HG03060 (cell line): ENCODE results near the gene PHKG1.
"Not testable (repeated sequence)": the region's sequence is repeated elsewhere in the genome, so short reads cannot be mapped to it uniquely, and the experiment has no call there.

Experiments
- ATAC-seq: cut with Tn5 transposase; IDR thresholded peaks from one replicate; pipeline ENCODE4 v1.9.1; 2021; ENCODE audit warnings: low read depth, moderate number of reproducible peaks; ENCODE audit not compliant: unreplicated experiment

Gene PHKG1

DNA sequence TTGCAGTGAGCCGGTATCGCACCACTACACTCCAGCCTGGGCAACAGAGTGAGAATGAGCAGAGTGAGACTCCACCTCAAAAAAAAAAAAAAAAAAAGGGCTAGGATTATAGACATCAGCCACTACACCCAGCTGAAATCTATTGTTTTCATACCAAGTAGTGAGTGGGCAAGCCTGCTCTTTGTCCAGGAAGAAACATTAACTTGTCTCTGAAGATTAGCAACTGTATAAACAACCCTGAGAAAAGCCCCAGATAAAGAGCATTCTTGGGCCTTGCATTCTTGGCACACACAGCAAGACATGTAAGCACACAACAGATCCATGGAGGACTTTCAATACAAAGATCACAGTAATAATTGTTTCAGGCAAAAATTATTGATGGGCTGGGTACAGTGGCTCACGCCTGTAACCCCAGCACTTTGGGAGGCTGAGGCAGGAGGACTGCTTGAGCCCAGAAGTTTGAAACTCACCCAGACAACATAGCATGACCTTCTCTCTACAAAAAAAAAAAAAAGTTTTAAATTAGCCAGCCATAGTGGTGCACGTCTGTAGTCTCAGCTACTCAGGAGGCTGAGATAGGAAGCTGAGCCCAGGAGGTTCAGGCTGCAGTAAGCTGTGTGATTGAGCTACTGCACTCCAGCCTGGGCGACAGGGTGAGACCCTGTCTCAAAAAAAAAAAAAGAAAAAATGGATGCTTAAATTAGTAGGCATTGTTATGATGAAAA is 45.9 kb downstream of the PHKG1 start:
- no peak for ATAC-seq

DNA sequence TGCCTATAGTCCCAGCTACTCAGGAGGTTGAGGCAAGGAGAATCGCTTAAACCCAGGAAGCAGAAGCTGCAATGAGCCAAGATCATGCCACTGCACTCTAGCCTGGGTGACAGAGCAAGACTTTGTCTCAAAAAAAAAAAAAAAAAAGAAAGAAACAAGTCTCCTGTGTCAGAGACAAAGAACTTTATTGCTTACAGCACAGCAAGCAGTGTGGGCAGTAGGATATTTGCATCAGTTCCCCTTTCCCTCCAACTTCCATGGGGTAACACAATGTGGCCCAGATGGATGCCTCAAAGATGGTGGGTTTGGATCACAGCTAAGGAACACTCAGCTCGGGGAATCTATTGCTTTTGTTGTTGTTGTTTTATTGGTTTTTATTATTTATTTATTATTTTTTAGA is 47.0 kb downstream of the PHKG1 start:
- not testable (repeated sequence) for ATAC-seq

DNA sequence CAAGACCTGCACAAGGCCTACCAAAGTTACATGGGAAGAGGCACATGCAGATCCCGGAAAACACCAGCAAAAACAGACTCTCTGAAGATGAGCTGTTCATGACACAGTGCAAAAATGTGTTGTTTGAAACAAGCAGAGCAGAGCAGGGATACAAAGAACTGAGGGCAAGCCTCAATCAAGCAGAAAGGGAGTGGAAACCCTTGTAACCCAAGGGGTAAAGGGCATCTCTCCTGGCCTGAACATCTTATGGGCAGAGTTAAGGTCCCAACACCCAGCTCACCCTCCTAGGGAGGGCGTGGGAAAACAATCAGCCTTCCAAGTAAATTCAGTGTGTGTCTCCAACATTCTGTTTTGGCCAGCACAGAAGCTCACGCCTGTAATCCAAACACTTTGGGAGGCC is 52.0 kb downstream of the PHKG1 start:
- ATAC-seq, result no peak

DNA sequence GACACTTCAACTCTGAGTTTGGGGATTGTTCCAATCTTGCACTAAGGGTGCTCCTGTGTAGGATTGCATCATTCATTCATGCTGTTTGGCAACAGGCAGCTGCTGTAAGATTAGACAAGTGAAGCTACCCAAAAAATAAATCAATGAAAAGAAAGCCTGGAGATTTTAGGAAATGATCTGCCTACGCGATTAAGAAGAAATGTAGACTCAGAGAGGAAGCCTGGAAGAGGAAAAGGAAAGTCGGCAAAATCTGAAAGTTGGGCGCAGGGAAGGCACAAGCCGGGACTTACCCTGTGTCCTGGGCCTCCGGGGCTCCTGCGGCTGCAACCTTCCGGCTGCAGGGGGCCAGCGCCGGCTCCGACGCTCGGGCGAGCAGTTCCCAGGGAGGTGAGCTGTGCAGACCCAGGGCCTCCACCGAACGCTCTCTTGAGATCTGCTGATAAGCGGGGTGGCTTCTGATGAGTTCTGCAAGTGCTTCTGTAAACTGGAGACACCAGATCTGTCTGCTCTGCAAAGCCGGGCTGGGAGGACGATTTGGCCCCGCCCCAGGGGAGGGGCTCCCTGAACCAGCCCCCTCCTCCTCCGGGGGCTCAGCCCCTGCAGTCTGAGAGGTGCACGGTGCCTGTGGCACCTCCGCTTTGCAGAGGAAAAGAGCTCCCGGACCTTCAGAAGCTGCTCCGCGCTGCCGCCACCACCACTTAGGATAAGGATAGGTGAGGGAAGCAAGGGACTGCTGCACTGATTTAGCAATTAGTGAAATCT is 58.9 kb downstream of the PHKG1 start:
- peak; percentile 86 for ATAC-seq

DNA sequence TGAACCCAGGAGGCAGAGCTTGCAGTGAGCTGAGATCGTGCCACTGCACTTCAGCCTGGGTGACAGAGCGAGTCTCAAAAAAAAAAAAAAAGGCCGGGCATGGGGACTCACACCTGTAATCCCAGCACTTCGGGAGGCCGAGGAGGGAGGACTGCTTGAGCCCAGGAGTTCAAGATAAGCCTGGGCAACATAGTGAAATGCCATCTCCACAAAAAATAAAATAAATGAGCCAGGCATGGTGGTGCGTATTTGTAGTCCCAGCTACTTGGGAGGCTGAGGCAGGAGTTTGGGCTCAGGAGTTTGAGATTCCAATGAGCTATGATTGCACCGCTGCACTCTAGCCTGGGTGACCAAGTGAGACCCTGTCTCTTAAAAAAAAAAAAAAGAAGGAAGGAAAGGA is 60.2 kb downstream of the PHKG1 start:
- not testable (repeated sequence) for ATAC-seq

DNA sequence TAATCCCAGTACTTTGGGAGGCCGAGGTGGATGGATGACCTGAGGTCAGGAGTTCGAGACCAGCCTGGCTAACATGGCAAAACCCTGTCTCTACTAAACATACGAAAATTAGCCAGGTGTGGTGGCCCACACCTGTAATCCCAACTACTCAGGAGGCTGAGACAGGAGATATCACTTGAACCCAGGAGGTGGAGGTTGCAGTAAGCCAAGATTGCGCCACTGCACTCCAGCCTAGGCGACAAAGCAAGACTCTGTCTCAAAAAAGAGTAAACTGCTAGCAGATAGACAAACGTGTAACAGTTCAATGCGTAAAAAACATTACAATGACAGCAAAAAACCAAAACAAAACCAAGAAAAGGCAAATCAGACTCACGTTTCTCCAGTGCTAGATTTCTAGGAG is 61.2 kb downstream of the PHKG1 start:
- ATAC-seq, result not testable (repeated sequence)

DNA sequence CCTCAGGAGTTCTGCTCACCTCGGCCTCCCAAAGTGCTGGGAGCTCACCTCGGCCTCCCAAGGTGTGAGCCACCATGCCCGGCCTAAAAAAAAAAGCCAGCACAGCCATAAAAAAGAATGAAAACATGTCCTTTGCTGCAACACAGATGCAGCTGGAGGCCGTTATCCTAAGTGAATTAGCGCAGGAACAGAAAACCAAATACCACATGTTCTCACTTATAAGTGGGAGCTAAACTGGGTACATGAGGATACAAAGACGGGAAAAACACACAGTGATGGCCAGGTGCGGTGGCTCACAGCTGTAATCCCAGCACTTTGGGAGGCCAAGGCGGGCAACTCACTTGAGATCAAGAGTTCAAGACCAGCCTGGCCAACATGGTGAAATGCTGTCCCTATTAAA is 62.4 kb downstream of the PHKG1 start:
- no peak for ATAC-seq
